GM12872 (cell line): ENCODE results near the gene RNASE2.

Experiments
- CTCF ChIP-seq: IDR thresholded peaks from 3 replicates; pipeline ENCODE4 v1.5.1; 2011; ENCODE audit warnings: low read depth, mild to moderate bottlenecking, low read length, moderate library complexity; ENCODE audit not compliant: insufficient read depth

Gene RNASE2

GRCh38 chr14:20982646-20983369, 27.5 kb downstream of the RNASE2 start:
- TF ChIP-seq CTCF = no peak

- no peak for TF ChIP-seq CTCF
Measured at GRCh38 chr14:20986811-20987210, 31.5 kb downstream of the RNASE2 start.

DNA sequence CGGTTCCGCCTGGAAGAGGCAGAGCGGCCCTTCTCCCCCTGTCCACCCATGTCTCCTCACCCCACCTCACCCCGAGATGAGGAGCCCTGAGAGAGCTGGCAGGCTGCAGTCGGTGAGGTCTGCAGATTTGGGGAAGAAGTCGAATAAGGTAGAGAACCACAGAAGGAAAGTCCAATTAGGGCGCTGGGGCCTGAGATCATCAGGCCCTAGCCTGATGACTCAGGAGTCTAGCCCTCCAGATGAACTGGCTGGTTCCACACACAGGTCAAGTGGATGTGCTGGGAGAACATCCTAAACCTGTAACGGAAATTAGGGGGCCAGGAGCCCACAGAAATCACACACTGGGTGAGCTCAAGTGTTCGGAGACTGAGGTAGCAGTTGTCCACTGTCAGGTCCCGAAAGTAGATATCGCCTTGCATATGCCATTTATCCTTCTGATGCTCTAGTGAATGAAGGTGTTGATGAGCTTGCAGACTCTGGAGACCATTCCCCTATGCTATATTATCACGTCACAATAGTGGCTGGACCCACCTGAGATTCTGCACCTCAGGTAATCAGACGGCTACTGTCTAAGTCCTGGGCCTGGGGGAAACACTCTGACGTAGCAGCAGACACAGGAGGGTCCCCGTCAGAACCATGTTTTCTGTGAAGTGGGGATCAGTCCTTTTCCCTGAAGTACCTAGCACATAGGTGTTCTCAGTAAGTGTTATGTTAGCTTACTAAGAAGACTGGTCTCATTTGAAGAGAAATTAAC, 33.6 kb downstream of the RNASE2 start:
- TF ChIP-seq CTCF = no peak

DNA sequence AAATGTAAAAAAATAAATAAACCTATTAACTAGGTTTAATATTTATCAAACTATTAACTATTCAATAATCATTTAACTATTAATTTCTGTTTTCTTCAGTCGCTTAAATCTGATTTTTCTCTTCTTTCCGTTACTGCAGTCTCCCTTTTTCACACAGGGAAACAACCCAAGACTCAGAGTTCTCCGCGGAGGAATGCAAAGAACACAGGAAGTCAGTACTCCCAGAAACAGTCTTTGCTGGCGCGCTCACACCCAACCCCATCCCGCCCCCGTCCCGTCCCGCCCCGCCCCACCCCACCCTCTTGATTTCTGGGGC, 34.1 kb downstream of the RNASE2 start:
- TF ChIP-seq CTCF = no peak

GRCh38 chr14:20989787-20990600, 34.7 kb downstream of the RNASE2 start, which contains the start of gene METTL17:
TSS of gene METTL17 (plus strand) at chr14:20989980. CDS start at chr14:20990003, 23 bp downstream.
- peak; percentile 55 for TF ChIP-seq CTCF

GRCh38 chr14:20996521-20996920, 41.2 kb downstream of the RNASE2 start:
- TF ChIP-seq CTCF = no peak

DNA sequence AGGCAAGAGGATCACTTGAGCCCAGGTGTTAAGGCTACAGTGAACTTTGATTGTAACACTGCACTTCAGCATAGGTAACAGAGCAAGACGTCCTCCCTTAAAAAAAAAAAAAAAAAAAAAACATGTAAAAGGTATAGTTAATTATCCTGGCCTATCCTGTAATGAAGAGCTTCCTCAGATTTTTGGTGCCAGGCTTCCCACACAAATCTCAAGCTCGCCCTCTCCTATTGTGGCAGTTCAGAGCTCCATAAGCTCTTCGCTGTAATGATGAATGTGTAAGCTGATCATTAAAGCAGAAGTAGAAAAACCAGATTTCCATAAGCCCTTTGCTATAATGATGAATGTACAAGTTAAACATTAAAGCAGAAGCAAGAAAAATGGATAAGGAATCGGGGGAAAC, 41.8 kb downstream of the RNASE2 start:
- no peak for TF ChIP-seq CTCF
